GM12878 (cell line): ENCODE data around the gene RMDN3. TPM values are rescaled to one million over a fixed set of nuclear protein-coding genes. Genes with fewer than 3 reads are reported as not detected.

Experiments used
- ATAC-seq: fragments of 200-7000 bp; cut with Tn5 transposase; 3 replicates; pipeline ENCODE4 v1.9.1; 2020; ENCODE audit warnings: mild to moderate bottlenecking, moderate library complexity
- Bru-seq: library from RNA; stranded (reverse); fragments of 400-500 nt; gene quantifications from one replicate; lab custom pipeline; 2021; lab: Mats Ljungman, UMichigan
- BruChase-seq, 2 experiments: library from RNA; stranded (reverse); fragments of 400-500 nt; gene quantifications; one replicate each; lab custom pipeline; 2021; lab: Mats Ljungman, UMichigan
- BruUV-seq: library from RNA; stranded (reverse); fragments of 400-500 nt; replicated peaks from 2 replicates; lab custom pipeline; 2021; lab: Mats Ljungman, UMichigan
- CTCF ChIA-PET: fragments of 300-600 bp; sonication (Branson Sonifier 250); formaldehyde crosslinking; extraction: SDS; loops from one replicate; lab custom pipeline; 2021; ENCODE audit warnings: inconsistent platforms; lab: Yijun Ruan, JAX
- POLR2A ChIA-PET: fragments of 350-600 bp; formaldehyde crosslinking; extraction: SDS; loops from one replicate; lab custom pipeline; 2021; ENCODE audit warnings: inconsistent platforms; lab: Charles Lee
- RAD21 ChIA-PET: fragments of 300-600 bp; sonication (Branson Sonifier 250); formaldehyde crosslinking; loops from one replicate; lab custom pipeline; 2023; ENCODE audit warnings: antibody characterized with exemption; ENCODE audit not compliant: unreplicated experiment; lab: Charles Lee
- SMC1A ChIA-PET: fragments of 300-600 bp; sonication (Branson Sonifier 250); formaldehyde crosslinking; loops from one replicate; lab custom pipeline; 2023; ENCODE audit not compliant: unreplicated experiment, uncharacterized antibody; lab: Charles Lee
- DNase-seq: peaks from one replicate; pipeline ENCODE4 v3.0.0-alpha.2; 2011; ENCODE audit warnings: low read depth, low spot score
- FAIRE-seq: peaks from 3 replicates; lab custom pipeline; 2011; peaks lifted over from hg19 to GRCh38; lab: Jason Lieb, UNC
- H2AFZ ChIP-seq: 2 replicates; pipeline ENCODE4 v1.6.0; 2011; ENCODE audit warnings: low read depth, low read length, control low read depth; ENCODE audit not compliant: control insufficient read depth
- H3K27ac ChIP-seq: 2 replicates; pipeline ENCODE4 v1.5.1; 2011; ENCODE audit warnings: control low read depth; ENCODE audit not compliant: control insufficient read depth, insufficient read depth
- H3K27me3 ChIP-seq, 2 experiments: replicated peaks in 1 of 2; 2 replicates each; pipeline versions ENCODE4 v1.6.0 to v1.6.1; 2011; ENCODE audit warnings: low read length in 1 of 2; ENCODE audit not compliant: control insufficient read depth in 2 of 2, insufficient read depth in 2 of 2
- H3K36me3 ChIP-seq, 2 experiments: 2 replicates each; pipeline ENCODE4 v1.5.1; 2011; ENCODE audit warnings: low read length in 1 of 2; ENCODE audit not compliant: control insufficient read depth in 2 of 2, insufficient read depth in 2 of 2
- H3K4me1 ChIP-seq: 2 replicates; pipeline ENCODE4 v1.6.1; 2011; ENCODE audit warnings: mild to moderate bottlenecking, low read length, moderate library complexity, mixed read lengths; ENCODE audit not compliant: control insufficient read depth, insufficient read depth
- H3K4me2 ChIP-seq: 2 replicates; pipeline ENCODE4 v1.6.0; 2011; ENCODE audit warnings: control low read depth; ENCODE audit not compliant: control insufficient read depth, insufficient read depth
- H3K4me3 ChIP-seq: fragments of 200-600 bp; sonication (generic); 2 replicates; pipeline ENCODE4 v1.5.1; 2016
- H3K79me2 ChIP-seq: 2 replicates; pipeline ENCODE4 v1.6.0; 2011; ENCODE audit warnings: low read length; ENCODE audit not compliant: control insufficient read depth, insufficient read depth
- H3K9ac ChIP-seq: 2 replicates; pipeline ENCODE4 v1.8.0; 2011; ENCODE audit warnings: low read length, control low read depth, mixed read lengths; ENCODE audit not compliant: control insufficient read depth, insufficient read depth
- H3K9me3 ChIP-seq: replicated peaks from 3 replicates; pipeline ENCODE4 v1.5.1; 2011; ENCODE audit warnings: mild to moderate bottlenecking, low read length; ENCODE audit not compliant: control insufficient read depth, insufficient read depth
- H4K20me1 ChIP-seq: 2 replicates; pipeline ENCODE4 v1.6.0; 2011; ENCODE audit not compliant: control insufficient read depth, insufficient read depth
- E2F4 ChIP-seq: IDR thresholded peaks from 2 replicates; pipeline ENCODE4 v1.6.1; 2012; ENCODE audit warnings: low read depth, low read length, improper control_type of control experiment
- ZBTB40 ChIP-seq: fragments of 450-650 bp; IDR thresholded peaks from 2 replicates; pipeline ENCODE4 v1.6.1; 2016; ENCODE audit warnings: mild to moderate bottlenecking, moderate library complexity, borderline replicate concordance
- WGBS: methylation state at CpG from one replicate; pipeline ENCODE4 v1.1.6; 2016; ENCODE audit warnings: low lambda C conversion rate; ENCODE audit not compliant: insufficient replicate concordance, insufficient coverage; ENCODE audit errors: missing lambda C conversion rate; 5-methylcytosine and 5-hydroxymethylcytosine counted together
- in situ Hi-C: fragments of 300-500 bp; cut with MboI; formaldehyde crosslinking; loops from 9 replicates; pipeline ENCODE4 v1.14.3; 2018; ENCODE audit warnings: mixed read lengths
- intact Hi-C: fragments of 100-400 bp; cut with micrococcal nuclease; formaldehyde crosslinking; loops from one replicate; pipeline ENCODE4 v1.14.2; 2022; ENCODE audit not compliant: unreplicated experiment
- long read RNA-seq, 2 experiments: library from polyadenylated mRNA; unstranded; transcript quantifications; one replicate each; pipeline ENCODE4 v2.0.0, GENCODE V29; 2019 to 2020
- polyA minus RNA-seq, 3 experiments: library from RNA; depleted of rRNA, polyadenylated mRNA; stranded (reverse); fragments of >200 nt; gene quantifications; 2 replicates each; pipeline ENCODE4 v1.2.3, GENCODE V29; 2011
- polyA plus RNA-seq, 11 experiments: library from polyadenylated mRNA; depleted of rRNA in 4 of 11; unstranded in 6 of 11; stranded (reverse) in 5 of 11; fragments of >200 nt; fragmentation: Nextera tagmentation in 4 of 11; fragmentation: Illumina TruSeq in 1 of 11; extraction: Ambion mirVana in 4 of 11; extraction: Trizol in 1 of 11; gene quantifications; 1 replicate in 1 of 11; 2 replicates in 10 of 11; pipeline versions ENCODE4 v1.2.1 to v1.2.3, GENCODE V29; 2011 to 2016; ENCODE audit warnings: inconsistent platforms in 2 of 11, missing spikeins in 2 of 11, low read depth in 1 of 11
- total RNA-seq, 4 experiments: library from RNA; depleted of rRNA in 3 of 4; stranded (reverse); fragments of >200 nt in 3 of 4; fragmentation: Illumina TruSeq in 1 of 4; extraction: Trizol in 1 of 4; gene quantifications; 2 replicates each; pipeline versions ENCODE4 v1.2.1 to v1.2.3, GENCODE V29; 2013 to 2021
- TF ChIP-seq, protein P1 (sequence below): IDR thresholded peaks from 2 replicates; pipeline ENCODE4 v1.6.1; 2011; ENCODE audit warnings: borderline replicate concordance, low read depth, mild to moderate bottlenecking, moderate library complexity, mixed read lengths, low read length; ENCODE audit not compliant: insufficient read depth; ENCODE audit errors: extremely low read length
- TF ChIP-seq, protein P2 (sequence below): fragments of 450-650 bp; conservative IDR thresholded peaks from 2 replicates; pipeline ENCODE4 v1.6.1; 2017; ENCODE audit warnings: mild to moderate bottlenecking, moderate library complexity

RMDN3 gene, protein sequence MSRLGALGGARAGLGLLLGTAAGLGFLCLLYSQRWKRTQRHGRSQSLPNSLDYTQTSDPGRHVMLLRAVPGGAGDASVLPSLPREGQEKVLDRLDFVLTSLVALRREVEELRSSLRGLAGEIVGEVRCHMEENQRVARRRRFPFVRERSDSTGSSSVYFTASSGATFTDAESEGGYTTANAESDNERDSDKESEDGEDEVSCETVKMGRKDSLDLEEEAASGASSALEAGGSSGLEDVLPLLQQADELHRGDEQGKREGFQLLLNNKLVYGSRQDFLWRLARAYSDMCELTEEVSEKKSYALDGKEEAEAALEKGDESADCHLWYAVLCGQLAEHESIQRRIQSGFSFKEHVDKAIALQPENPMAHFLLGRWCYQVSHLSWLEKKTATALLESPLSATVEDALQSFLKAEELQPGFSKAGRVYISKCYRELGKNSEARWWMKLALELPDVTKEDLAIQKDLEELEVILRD
- total RNA-seq (2013; cell fraction: nucleolus; rRNA removed), result 27.3 and 27.4 TPM in 2 replicates
- total RNA-seq (2014; rRNA removed) (15.4 and 20.0 TPM in 2 replicates), total RNA-seq (2014; rRNA removed; fragmentation: Illumina TruSeq; extraction: Trizol) (16.3 and 16.9 TPM in 2 replicates), total RNA-seq (2021) (27.6 and 28.3 TPM in 2 replicates), polyA plus RNA-seq (2011; rRNA removed) (19.4 and 19.9 TPM in 2 replicates), polyA plus RNA-seq (2014; fragmentation: Illumina TruSeq; extraction: Trizol) (19.3 and 20.5 TPM in 2 replicates), polyA plus RNA-seq (2014; fragmentation: Nextera tagmentation; extraction: Ambion mirVana) (10 to 100 TPM in 1 of 2 experiments, 1 to 10 TPM in 1; 5.7 to 10.2 TPM), polyA plus RNA-seq (2014; rRNA removed) (21.3 and 23.1 TPM in 2 replicates), polyA plus RNA-seq (2016; fragmentation: Nextera tagmentation; extraction: Ambion mirVana) (10 to 100 TPM; 38.3 to 44.4 TPM), polyA minus RNA-seq (2011; rRNA and poly(A)+ RNA removed) (11.1 and 14.7 TPM in 2 replicates), Bru-seq, nascent RNA (percentile 73 among the genes with signal in this experiment), BruChase-seq, experiment 1, labeled RNA remaining after a 6-hour chase (percentile 79 among the genes with signal in this experiment), BruChase-seq, experiment 2, labeled RNA remaining after a 2-hour chase (percentile 84 among the genes with signal in this experiment)
- 10.9 TPM for polyA plus RNA-seq (2011; ENCODE audit: low read depth)
- polyA plus RNA-seq (2011; cell fraction: cytosol; rRNA removed), result 19.9 and 20.6 TPM in 2 replicates
- 24.7 and 30.0 TPM in 2 replicates for polyA plus RNA-seq (2011; cell fraction: nucleus; rRNA removed)
- 17.3 and 20.8 TPM in 2 replicates for polyA plus RNA-seq (2012)
- polyA minus RNA-seq (2011; cell fraction: cytosol; rRNA and poly(A)+ RNA removed), result 7.4 and 8.2 TPM in 2 replicates
- polyA minus RNA-seq (2011; cell fraction: nucleus; rRNA and poly(A)+ RNA removed), result 7.4 and 11.3 TPM in 2 replicates
- long read RNA-seq, experiment 1, transcript RMDN3-202 (13 exons, 2,251 nt), result major isoform, 17 of 31 reads
- long read RNA-seq, experiment 1, partial matches to known transcripts, result 3 of 31 reads
- long read RNA-seq, experiment 1, other reads (novel, unspliced or antisense), result 8 of 31 reads
- long read RNA-seq, experiment 2, transcript RMDN3-202 (13 exons, 2,251 nt), result major isoform, 67 of 127 reads
- long read RNA-seq, experiment 2, partial matches to known transcripts, result 46 of 127 reads
- long read RNA-seq, experiment 2, other reads (novel, unspliced or antisense), result 10 of 127 reads

- WGBS, result under 1% methylated on average over 66 of the region's 66 CpGs
- peak; percentile 71 for FAIRE-seq
- in situ Hi-C loops, result loop anchor here (5.0 kb wide), 1 partner anchor 58 kb away; the partner anchor contains the start of gene RAD51
- peak; percentile 84 for TF ChIP-seq E2F4
- TF ChIP-seq, protein P1, sequence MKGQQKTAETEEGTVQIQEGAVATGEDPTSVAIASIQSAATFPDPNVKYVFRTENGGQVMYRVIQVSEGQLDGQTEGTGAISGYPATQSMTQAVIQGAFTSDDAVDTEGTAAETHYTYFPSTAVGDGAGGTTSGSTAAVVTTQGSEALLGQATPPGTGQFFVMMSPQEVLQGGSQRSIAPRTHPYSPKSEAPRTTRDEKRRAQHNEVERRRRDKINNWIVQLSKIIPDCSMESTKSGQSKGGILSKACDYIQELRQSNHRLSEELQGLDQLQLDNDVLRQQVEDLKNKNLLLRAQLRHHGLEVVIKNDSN, result no peak
- TF ChIP-seq, protein P2, sequence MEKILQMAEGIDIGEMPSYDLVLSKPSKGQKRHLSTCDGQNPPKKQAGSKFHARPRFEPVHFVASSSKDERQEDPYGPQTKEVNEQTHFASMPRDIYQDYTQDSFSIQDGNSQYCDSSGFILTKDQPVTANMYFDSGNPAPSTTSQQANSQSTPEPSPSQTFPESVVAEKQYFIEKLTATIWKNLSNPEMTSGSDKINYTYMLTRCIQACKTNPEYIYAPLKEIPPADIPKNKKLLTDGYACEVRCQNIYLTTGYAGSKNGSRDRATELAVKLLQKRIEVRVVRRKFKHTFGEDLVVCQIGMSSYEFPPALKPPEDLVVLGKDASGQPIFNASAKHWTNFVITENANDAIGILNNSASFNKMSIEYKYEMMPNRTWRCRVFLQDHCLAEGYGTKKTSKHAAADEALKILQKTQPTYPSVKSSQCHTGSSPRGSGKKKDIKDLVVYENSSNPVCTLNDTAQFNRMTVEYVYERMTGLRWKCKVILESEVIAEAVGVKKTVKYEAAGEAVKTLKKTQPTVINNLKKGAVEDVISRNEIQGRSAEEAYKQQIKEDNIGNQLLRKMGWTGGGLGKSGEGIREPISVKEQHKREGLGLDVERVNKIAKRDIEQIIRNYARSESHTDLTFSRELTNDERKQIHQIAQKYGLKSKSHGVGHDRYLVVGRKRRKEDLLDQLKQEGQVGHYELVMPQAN, result peak; percentile 85
- no peak; the same call in 1 of the 2 replicates for TF ChIP-seq ZBTB40
Observed at GRCh38 chr15:40754883-40755811, at the start of gene RMDN3. RMDN3 (minus strand) TSS chr15:40755254; CDS start chr15:40754783, 471 bp downstream.

More at GRCh38 chr15:40754883-40755811, at the start of gene RMDN3:
- ChIA-PET SMC1A (interaction anchor here (1.8 kb wide), 1 partner anchor 10 kb away, joined by 6 read pairs; no protein-coding TSS in a partner anchor), CTCF (interaction anchor here (1.4 to 1.7 kb wide), 2 partner anchors 11 to 15 kb away, joined by 4 read pairs; partner anchors contain the start of gene C15orf62), RAD21 (no interaction called here), POLR2A (interaction anchor here (1.4 to 2.1 kb wide), 3 partner anchors 10 to 60 kb away, joined by 4 to 12 read pairs (median 8); partner anchors contain the start of genes C15orf62 and RAD51)
- H3K4me2 ChIP-seq, result peak within 1 kb of the TSS; percentile 88
- ATAC-seq (peak; percentile 89), DNase-seq (peak; percentile 69)
- TSS peak; percentile 99 for BruUV-seq
- peaks cover 3 to 6% of the 10 kb centered on the region in 2 experiments; a peak in 3 of 4 replicates for H3K36me3 ChIP-seq
- no peaks in the 10 kb centered on the region for H4K20me1 ChIP-seq
- peak within 1 kb of the TSS; percentile 91 for H3K4me3 ChIP-seq
- H3K9me3 ChIP-seq, result no peaks in the 10 kb centered on the region
- H2AFZ ChIP-seq, result peak within 1 kb of the TSS; percentile 94
- intact Hi-C loops, result loop anchor here (1.0 to 5.0 kb wide), 3 partner anchors 60 to 163 kb away; partner anchors contain the start of genes KNL1, RAD51 and VPS18
- peaks cover 21% of the 10 kb centered on the region for H3K79me2 ChIP-seq
- peaks cover 3% of the 10 kb centered on the region for H3K4me1 ChIP-seq
- no peaks in the 10 kb centered on the region for H3K27me3 ChIP-seq
- peak within 1 kb of the TSS; percentile 86 for H3K9ac ChIP-seq
- H3K27ac ChIP-seq, result peak within 1 kb of the TSS; percentile 86
